VCaP (cell line): Measurements from ENCODE around the gene LEO1.

ENCODE experiments used
- H3K27ac ChIP-seq: fragments of 450-650 bp; 2 replicates; pipeline ENCODE4 v1.5.1; 2017
- CTCF ChIP-seq: fragments of 450-650 bp; conservative IDR thresholded peaks from 2 replicates; pipeline ENCODE4 v1.5.1; 2017; ENCODE audit warnings: mild to moderate bottlenecking, moderate library complexity

The LEO1 gene

GRCh38 chr15:51904421-51904820, 67.2 kb downstream of the LEO1 start:
- H3K27ac ChIP-seq: no peak overlapping the region
- no peak for TF ChIP-seq CTCF

GRCh38 chr15:51889486-51889885, 82.1 kb downstream of the LEO1 start:
- TF ChIP-seq CTCF: no peak
- H3K27ac ChIP-seq: no peak overlapping the region

- TF ChIP-seq CTCF: peak; percentile 87
- no peak overlapping the region; the same call in 1 of the 2 replicates for H3K27ac ChIP-seq
Observed at GRCh38 chr15:51888593-51889195, 82.9 kb downstream of the LEO1 start.
